ENCODE measurements around the gene HMGN5. TPM values are rescaled to one million over a fixed set of nuclear protein-coding genes. Genes with fewer than 3 reads are reported as not detected.
A peak's percentile ranks its signal among the peaks of the same experiment; 100 is the strongest.

HMGN5 gene
- total RNA-seq, 1 donor from 2014 or later = 3.1 TPM

DNA sequence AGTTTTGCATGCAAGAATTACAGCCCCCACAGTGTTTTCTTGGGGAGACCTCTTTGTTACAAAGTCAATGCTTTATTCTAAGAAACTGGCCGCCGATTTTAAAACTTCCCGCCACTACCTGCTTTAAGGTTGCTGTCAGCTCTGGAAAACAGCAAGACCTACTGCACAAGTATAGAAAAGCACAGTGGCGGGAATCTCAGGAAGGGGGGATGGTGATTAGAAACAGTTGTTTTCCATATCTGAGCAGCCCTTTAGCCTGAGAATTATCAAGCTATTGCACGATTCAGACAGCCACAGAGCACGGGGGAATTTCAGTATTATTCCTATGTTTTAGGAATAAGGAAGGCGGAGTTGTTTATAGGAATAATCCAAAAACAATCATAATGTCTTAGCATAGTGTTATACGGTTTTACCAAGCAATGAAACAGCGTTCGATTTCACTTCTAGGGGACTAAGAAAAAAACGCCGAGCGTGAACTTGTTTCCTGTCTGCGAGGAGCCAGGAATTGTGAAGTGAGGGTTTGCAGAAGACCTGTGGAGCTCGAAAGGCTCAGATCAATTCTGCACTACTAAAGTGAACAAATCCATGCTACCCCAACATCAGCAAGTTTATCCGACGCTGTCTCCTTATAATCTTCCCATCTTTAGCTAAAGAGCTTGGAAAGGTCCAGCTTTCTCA, 81.3 kb downstream of the HMGN5 start:
- H3K9me3 ChIP-seq (replicated peaks) = no peaks in the 10 kb centered on the region
- H3K27me3 ChIP-seq (ENCODE audit: low read depth) = no peaks in the 10 kb centered on the region
- TF ChIP-seq CTCF (IDR thresholded peaks at IDR 0.05; ENCODE audit: borderline replicate concordance) = no peak
- DNase-seq = no peak
- H3K4me1 ChIP-seq = peaks cover 10% of the 10 kb centered on the region
- H3K36me3 ChIP-seq = no peaks in the 10 kb centered on the region
- intact Hi-C loops (cut with micrococcal nuclease) = no loop called here
- peak overlapping the region; percentile 65 for H3K27ac ChIP-seq (replicated peaks)
- peak overlapping the region; percentile 69 for H3K4me3 ChIP-seq

GRCh38 chrX:81114757-81115156, 87.0 kb downstream of the HMGN5 start:
- Histone ChIP-seq H3K4me3 (no peak overlapping the region), H3K4me1 (peaks cover 1% of the 10 kb centered on the region), H3K27ac (replicated peaks) (no peak overlapping the region), H3K9me3 (replicated peaks) (no peaks in the 10 kb centered on the region), H3K36me3 (no peaks in the 10 kb centered on the region), H3K27me3 (ENCODE audit: low read depth) (no peaks in the 10 kb centered on the region)
- no peak for DNase-seq
- intact Hi-C loops (cut with micrococcal nuclease) = no loop called here
- no peak for TF ChIP-seq CTCF (IDR thresholded peaks at IDR 0.05; ENCODE audit: borderline replicate concordance)

DNA sequence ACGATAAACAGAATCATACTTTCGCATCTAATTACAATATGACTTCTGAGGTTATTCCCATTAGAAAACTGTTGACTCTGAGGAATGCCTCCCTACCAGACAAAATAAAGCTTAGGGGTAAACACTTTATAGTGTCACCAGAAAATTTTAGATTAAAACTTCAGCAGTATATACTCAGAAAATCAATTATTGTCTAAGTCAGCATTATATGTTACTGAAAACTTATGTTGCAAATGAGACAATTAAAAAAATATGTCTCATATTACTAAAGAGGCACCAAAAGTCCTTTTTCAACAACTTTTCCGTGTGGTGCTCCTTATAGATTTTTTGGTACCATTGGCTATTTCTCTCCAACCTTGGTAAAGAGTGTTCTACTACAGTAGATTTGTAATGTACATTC, 91.4 kb downstream of the HMGN5 start:
- H3K4me3 ChIP-seq = no peak overlapping the region
- no peaks in the 10 kb centered on the region for H3K9me3 ChIP-seq (replicated peaks)
- no peak overlapping the region for H3K27ac ChIP-seq (replicated peaks)
- H3K4me1 ChIP-seq = no peaks in the 10 kb centered on the region
- no peak for DNase-seq
- no peak for TF ChIP-seq CTCF (IDR thresholded peaks at IDR 0.05; ENCODE audit: borderline replicate concordance)
- intact Hi-C loops (cut with micrococcal nuclease) = no loop called here
- H3K36me3 ChIP-seq = no peaks in the 10 kb centered on the region
- no peaks in the 10 kb centered on the region for H3K27me3 ChIP-seq (ENCODE audit: low read depth)

- TF ChIP-seq CTCF (IDR thresholded peaks at IDR 0.05; ENCODE audit: borderline replicate concordance) = no peak
- intact Hi-C loops (cut with micrococcal nuclease) = no loop called here
- Histone ChIP-seq H3K36me3 (no peaks in the 10 kb centered on the region), H3K4me3 (no peak overlapping the region), H3K9me3 (replicated peaks) (no peaks in the 10 kb centered on the region), H3K27me3 (ENCODE audit: low read depth) (no peaks in the 10 kb centered on the region), H3K27ac (replicated peaks) (no peak overlapping the region), H3K4me1 (no peaks in the 10 kb centered on the region)
- no peak for DNase-seq
Measured at GRCh38 chrX:81082649-81083048, 119.1 kb downstream of the HMGN5 start.

Other genes starting within 250 kb of the HMGN5 start
- 27.0 TPM for gene SH3BGRL, start 189 bp upstream of the HMGN5 start, total RNA-seq

All from left ventricle myocardium inferior (tissue), 1 donor.